ENCODE measurements around the gene RAB30.

DNA sequence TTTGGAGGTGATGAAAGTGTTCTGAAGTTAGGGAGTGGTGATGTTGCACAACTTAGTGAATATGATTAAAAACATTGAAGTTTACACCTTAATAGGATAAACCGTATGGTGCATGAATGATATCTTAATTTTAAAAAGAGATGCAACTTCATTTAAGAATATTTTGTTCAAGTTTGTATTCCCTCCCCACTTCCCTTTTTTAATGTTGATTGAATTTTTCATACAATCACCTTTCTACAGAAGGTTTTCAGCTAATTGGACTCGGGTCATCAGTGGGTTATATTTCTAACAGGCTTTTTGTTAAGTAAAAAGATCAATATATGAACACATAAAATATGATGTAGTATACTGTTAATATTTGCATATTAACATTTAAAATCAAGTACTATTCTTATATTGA is 97.6 kb downstream of the RAB30 start:
- TF ChIP-seq POLR2A (IDR thresholded peaks at IDR 0.05) (no peak), CTCF (IDR thresholded peaks at IDR 0.05) (no peak), EP300 (IDR thresholded peaks at IDR 0.05) (no peak)

Data from gastroesophageal sphincter (tissue), 3 donors.